ENCODE data around the gene SLC26A11.

DNA sequence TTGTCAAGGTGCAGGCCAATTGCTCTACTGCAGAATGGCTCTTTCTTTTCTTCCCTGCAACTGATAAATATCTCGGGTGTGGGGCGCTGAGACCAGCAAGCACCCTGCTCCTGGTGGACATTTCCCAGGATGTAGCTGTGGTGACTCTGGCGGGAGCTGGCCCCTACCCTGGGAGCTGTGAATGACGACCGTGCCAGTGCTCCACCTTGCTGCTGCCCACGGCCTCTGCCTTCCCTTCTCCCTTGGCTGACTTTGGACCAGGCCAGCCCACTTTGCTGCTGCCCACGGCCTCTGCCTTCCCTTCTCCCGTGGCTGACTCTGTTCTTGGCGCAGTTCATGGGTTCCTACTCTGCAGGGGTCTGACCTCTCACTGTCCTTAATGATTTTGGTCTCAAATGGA lies 34.3 kb upstream of the SLC26A11 start:
- TF ChIP-seq, protein P1, sequence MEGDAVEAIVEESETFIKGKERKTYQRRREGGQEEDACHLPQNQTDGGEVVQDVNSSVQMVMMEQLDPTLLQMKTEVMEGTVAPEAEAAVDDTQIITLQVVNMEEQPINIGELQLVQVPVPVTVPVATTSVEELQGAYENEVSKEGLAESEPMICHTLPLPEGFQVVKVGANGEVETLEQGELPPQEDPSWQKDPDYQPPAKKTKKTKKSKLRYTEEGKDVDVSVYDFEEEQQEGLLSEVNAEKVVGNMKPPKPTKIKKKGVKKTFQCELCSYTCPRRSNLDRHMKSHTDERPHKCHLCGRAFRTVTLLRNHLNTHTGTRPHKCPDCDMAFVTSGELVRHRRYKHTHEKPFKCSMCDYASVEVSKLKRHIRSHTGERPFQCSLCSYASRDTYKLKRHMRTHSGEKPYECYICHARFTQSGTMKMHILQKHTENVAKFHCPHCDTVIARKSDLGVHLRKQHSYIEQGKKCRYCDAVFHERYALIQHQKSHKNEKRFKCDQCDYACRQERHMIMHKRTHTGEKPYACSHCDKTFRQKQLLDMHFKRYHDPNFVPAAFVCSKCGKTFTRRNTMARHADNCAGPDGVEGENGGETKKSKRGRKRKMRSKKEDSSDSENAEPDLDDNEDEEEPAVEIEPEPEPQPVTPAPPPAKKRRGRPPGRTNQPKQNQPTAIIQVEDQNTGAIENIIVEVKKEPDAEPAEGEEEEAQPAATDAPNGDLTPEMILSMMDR (IDR thresholded peaks at IDR 0.05): no peak
- TF ChIP-seq POLR2A (IDR thresholded peaks at IDR 0.05): no peak

Measured in thyroid gland (tissue), 4 donors.